ENCODE measurements around the gene SHANK1.

Gene SHANK1

DNA sequence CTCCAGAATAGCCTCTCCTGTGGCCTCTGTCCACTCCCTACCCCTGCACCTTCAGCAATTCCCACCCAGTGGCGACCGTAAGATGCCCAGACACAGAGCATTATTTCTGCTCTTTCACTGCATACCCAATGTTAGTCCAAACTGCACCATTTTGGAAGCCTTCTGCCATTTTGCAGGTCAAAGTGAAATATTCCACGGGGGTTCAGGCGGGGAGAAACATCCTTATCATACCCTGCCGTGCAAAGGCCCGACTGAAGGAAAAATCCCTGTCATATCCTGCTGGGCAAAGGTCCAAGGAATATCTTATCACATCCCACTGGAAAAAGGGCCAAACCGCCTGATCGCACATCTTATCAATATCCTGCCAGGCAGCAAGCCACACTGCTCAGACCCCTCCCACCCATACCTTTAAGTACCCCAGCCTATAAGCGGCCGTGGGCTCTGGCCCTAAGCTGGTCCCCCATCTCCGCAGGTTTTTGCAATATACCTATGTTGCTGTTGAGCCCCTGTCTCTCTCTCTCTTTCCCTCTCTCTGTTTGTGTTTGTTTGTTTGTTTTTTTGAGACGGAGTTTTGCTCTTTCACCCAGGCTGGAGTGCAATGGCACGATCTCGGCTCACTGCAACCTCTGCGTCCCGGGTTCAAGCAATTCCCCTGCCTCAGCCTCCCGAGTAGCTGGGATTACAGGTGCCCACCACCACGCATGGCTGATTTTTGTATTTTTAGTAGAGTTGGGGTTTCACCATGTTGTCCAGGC, 21.8 kb upstream of the SHANK1 start:
- peaks cover 36% of the 10 kb centered on the region for H3K27me3 Mint-ChIP-seq (ENCODE audit: low read depth, poor library complexity)

DNA sequence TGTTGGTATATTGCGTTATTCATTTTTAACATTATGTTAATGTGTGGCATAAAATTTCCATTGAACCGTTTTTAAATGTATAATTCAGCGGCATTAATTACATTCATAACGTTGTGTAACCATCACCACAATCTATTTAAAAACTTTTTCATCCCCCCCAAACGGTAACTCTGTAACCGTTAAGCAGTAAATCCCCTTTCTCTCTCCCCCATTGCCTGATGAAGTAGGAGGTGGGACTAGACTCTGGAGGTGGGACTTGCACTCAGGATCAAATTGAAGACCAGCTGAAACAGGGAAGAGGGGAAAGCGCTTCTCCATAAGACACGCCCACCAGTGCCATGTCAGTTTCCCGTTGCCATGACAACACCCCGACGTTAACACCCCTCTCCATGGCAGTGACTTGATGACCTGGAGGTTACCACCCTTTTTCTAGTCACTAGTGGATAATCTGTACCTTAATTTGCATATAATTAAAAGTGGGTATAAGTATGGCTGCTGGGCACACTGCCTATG, 20.4 kb upstream of the SHANK1 start:
- Mint-ChIP-seq H3K9me3 (no peaks in the 10 kb centered on the region), H3K4me3 (no peak overlapping the region), H3K36me3 (ENCODE audit: low read depth) (no peaks in the 10 kb centered on the region), H3K27ac (no peak overlapping the region), H3K27me3 (ENCODE audit: low read depth, poor library complexity) (peaks cover 22% of the 10 kb centered on the region), H3K4me1 (peaks cover 11% of the 10 kb centered on the region)
- no peak for DNase-seq
- TF ChIP-seq, protein P1, sequence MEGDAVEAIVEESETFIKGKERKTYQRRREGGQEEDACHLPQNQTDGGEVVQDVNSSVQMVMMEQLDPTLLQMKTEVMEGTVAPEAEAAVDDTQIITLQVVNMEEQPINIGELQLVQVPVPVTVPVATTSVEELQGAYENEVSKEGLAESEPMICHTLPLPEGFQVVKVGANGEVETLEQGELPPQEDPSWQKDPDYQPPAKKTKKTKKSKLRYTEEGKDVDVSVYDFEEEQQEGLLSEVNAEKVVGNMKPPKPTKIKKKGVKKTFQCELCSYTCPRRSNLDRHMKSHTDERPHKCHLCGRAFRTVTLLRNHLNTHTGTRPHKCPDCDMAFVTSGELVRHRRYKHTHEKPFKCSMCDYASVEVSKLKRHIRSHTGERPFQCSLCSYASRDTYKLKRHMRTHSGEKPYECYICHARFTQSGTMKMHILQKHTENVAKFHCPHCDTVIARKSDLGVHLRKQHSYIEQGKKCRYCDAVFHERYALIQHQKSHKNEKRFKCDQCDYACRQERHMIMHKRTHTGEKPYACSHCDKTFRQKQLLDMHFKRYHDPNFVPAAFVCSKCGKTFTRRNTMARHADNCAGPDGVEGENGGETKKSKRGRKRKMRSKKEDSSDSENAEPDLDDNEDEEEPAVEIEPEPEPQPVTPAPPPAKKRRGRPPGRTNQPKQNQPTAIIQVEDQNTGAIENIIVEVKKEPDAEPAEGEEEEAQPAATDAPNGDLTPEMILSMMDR (IDR thresholded peaks at IDR 0.05) = no peak

More for the DNA sequence above, 21.8 kb upstream of the SHANK1 start:
- H3K4me3 Mint-ChIP-seq = no peak overlapping the region
- no peaks in the 10 kb centered on the region for H3K9me3 Mint-ChIP-seq
- peaks cover 11% of the 10 kb centered on the region for H3K4me1 Mint-ChIP-seq
- no peak for DNase-seq
- H3K27ac Mint-ChIP-seq = no peak overlapping the region
- TF ChIP-seq, protein P1 (IDR thresholded peaks at IDR 0.05) = no peak
- H3K36me3 Mint-ChIP-seq (ENCODE audit: low read depth) = no peaks in the 10 kb centered on the region

DNA sequence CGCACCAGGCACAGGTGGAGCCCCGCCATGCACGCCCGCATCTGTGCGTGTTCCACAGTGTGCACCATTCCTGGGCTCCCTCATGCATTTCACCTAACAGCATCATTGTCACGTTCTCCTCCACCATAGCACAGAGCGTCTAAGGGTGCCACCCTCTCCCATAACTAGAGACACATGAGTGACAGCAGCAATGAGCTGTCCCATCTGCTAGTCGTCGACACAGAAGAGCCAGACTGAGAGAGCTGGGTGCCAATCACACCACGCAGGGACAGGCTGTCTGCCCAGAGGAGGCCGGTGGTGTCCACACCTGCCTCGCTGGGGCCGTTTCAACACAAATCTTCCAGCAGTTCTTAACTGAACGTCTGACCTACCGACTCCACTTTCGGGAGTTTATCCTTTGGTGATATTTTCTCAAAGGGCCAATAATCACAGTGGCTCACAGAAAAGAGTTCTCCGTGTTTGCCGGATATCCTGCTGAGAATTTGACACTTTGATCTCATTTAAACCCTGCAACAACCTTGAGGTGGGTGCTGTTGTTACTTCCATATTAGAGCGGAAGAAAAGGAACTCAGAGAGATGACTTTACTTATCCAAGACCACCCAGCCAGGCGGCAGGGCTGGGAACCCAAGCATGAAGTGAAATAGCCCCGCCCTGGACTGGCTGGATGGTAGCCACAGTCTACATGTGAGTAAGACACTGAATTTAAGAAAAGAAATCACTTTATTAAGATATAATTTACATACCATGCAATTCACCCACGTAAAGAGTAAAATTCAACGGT, 19.7 kb upstream of the SHANK1 start:
- peaks cover 25% of the 10 kb centered on the region for H3K27me3 Mint-ChIP-seq (ENCODE audit: low read depth, poor library complexity)
- H3K4me3 Mint-ChIP-seq = no peak overlapping the region
- TF ChIP-seq, protein P1 (IDR thresholded peaks at IDR 0.05) = no peak
- no peaks in the 10 kb centered on the region for H3K9me3 Mint-ChIP-seq
- H3K4me1 Mint-ChIP-seq = peaks cover 11% of the 10 kb centered on the region
- DNase-seq = no peak
- no peaks in the 10 kb centered on the region for H3K36me3 Mint-ChIP-seq (ENCODE audit: low read depth)
- H3K27ac Mint-ChIP-seq = no peak overlapping the region

DNA sequence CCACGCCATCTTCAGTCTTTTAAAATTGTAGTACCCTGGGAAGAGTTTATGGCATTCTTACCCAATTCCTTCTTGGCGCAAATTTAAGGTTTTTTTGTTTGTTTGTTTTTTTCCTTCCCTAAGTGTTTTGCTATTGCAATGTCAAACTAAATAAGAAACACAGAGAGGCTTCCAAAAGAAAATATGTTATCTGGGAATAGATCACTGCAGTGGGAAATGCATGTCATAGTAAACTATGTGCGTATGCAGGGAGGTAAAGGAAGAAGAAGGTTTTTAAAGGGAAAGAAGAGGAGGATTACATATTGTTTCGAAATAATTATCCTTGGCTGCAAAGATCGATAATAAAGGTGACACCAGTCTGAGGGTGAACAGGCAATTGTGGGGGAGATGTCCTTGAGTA, 16.7 kb upstream of the SHANK1 start:
- no peak for DNase-seq
- Mint-ChIP-seq H3K4me1 (peaks cover 11% of the 10 kb centered on the region), H3K9me3 (no peaks in the 10 kb centered on the region), H3K36me3 (ENCODE audit: low read depth) (no peaks in the 10 kb centered on the region), H3K4me3 (no peak overlapping the region), H3K27ac (no peak overlapping the region), H3K27me3 (ENCODE audit: low read depth, poor library complexity) (peaks cover 39% of the 10 kb centered on the region)
- TF ChIP-seq, protein P1 (IDR thresholded peaks at IDR 0.05) = no peak

DNA sequence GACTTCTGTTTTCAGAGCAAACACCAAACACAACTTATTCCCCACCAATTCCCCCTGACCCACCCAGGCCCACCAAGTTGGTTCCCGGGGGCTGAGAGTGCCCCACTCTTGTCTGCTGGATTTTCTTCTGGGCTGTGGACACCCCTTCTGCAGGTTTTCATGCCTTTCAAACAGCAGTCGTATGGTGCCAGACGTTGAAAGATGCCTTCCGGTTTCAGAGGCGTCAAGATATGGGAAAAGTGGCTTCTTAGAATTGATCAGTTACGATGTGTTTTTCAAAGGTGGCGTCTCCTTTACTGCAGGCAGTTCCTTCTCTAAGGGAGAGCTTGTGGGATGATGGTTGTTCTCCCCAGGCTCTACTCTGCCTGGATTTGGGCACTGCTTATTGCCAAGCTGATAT, 16.3 kb upstream of the SHANK1 start:
- no peaks in the 10 kb centered on the region for H3K36me3 Mint-ChIP-seq (ENCODE audit: low read depth)
- no peak for DNase-seq
- H3K4me1 Mint-ChIP-seq = peaks cover 11% of the 10 kb centered on the region
- no peak overlapping the region for H3K4me3 Mint-ChIP-seq
- TF ChIP-seq, protein P1 (IDR thresholded peaks at IDR 0.05) = no peak
- no peak overlapping the region for H3K27ac Mint-ChIP-seq
- peaks cover 40% of the 10 kb centered on the region for H3K27me3 Mint-ChIP-seq (ENCODE audit: low read depth, poor library complexity)
- no peaks in the 10 kb centered on the region for H3K9me3 Mint-ChIP-seq
